Osteocyte (in vitro differentiated cells): ENCODE results near the gene CD44. TPM values are rescaled to one million over a fixed set of nuclear protein-coding genes. Genes with fewer than 3 reads are reported as not detected.
A peak's percentile ranks its signal among the peaks of the same experiment; 100 is the strongest.

Experiments used
- DNase-seq: peaks from one replicate; pipeline ENCODE4 v3.0.0; 2021; ENCODE audit warnings: mixed read lengths; ENCODE audit not compliant: unreplicated experiment; ENCODE audit errors: extremely low spot score
- H3K27ac Mint-ChIP-seq: one replicate; pipeline ENCODE4 v1.8.0; 2021; ENCODE audit warnings: mild to moderate bottlenecking, mixed read lengths; ENCODE audit not compliant: unreplicated experiment
- H3K27me3 Mint-ChIP-seq: one replicate; pipeline ENCODE4 v1.8.0; 2021; ENCODE audit warnings: mixed read lengths; ENCODE audit not compliant: unreplicated experiment
- H3K36me3 Mint-ChIP-seq: one replicate; pipeline ENCODE4 v1.8.0; 2021; ENCODE audit warnings: mixed read lengths; ENCODE audit not compliant: unreplicated experiment
- H3K4me1 Mint-ChIP-seq: one replicate; pipeline ENCODE4 v1.8.0; 2021; ENCODE audit warnings: mixed read lengths; ENCODE audit not compliant: unreplicated experiment
- H3K4me3 Mint-ChIP-seq: one replicate; pipeline ENCODE4 v1.8.0; 2021; ENCODE audit warnings: mild to moderate bottlenecking, moderate library complexity, mixed read lengths; ENCODE audit not compliant: unreplicated experiment
- H3K9me3 Mint-ChIP-seq: one replicate; pipeline ENCODE4 v1.8.0; 2021; ENCODE audit warnings: mixed read lengths; ENCODE audit not compliant: unreplicated experiment
- total RNA-seq: library from RNA; stranded (reverse); gene quantifications from 2 replicates; pipeline ENCODE4 v1.2.1, GENCODE V29; 2021
- TF ChIP-seq, protein P1 (sequence below): fragments of 200-600 bp; sonication (generic); IDR thresholded peaks from 2 replicates; pipeline ENCODE4 v1.5.0; 2021; ENCODE audit warnings: antibody characterized with exemption, mild to moderate bottlenecking, moderate library complexity

Gene CD44
- total RNA-seq, 1 donor from 2014 or later = 283 TPM

DNA sequence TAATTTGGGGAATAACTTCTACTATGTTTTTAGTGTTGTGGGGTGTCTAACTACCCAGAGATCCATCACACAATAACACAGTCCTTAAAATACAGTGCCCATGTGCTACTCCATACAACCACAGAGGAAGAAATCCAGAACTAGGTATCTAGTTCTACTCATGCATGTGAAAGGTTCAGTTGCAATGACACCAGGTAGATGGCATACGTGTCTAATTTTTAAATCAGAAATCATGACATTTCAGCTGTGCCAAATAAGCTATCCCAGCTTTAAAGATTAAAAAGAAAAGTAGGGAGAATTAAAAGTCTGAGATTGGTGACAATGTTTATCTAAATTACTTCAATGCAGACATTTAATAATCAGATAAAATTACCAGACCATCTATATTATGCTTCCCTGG, 122.2 kb downstream of the CD44 start:
- H3K27ac Mint-ChIP-seq = peak overlapping the region; percentile 63
- TF ChIP-seq, protein P1, sequence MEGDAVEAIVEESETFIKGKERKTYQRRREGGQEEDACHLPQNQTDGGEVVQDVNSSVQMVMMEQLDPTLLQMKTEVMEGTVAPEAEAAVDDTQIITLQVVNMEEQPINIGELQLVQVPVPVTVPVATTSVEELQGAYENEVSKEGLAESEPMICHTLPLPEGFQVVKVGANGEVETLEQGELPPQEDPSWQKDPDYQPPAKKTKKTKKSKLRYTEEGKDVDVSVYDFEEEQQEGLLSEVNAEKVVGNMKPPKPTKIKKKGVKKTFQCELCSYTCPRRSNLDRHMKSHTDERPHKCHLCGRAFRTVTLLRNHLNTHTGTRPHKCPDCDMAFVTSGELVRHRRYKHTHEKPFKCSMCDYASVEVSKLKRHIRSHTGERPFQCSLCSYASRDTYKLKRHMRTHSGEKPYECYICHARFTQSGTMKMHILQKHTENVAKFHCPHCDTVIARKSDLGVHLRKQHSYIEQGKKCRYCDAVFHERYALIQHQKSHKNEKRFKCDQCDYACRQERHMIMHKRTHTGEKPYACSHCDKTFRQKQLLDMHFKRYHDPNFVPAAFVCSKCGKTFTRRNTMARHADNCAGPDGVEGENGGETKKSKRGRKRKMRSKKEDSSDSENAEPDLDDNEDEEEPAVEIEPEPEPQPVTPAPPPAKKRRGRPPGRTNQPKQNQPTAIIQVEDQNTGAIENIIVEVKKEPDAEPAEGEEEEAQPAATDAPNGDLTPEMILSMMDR = no peak
- H3K36me3 Mint-ChIP-seq = no peaks in the 10 kb centered on the region

GRCh38 chr11:35262056-35262455, 123.1 kb downstream of the CD44 start:
- Mint-ChIP-seq H3K27me3 (no peaks in the 10 kb centered on the region), H3K9me3 (no peaks in the 10 kb centered on the region), H3K4me1 (peaks cover 12% of the 10 kb centered on the region), H3K27ac (no peak overlapping the region), H3K4me3 (no peak overlapping the region), H3K36me3 (no peaks in the 10 kb centered on the region)
- DNase-seq = no peak
- TF ChIP-seq, protein P1 = no peak

More for the DNA sequence above, 122.2 kb downstream of the CD44 start:
- Mint-ChIP-seq H3K4me3 (no peak overlapping the region), H3K4me1 (peaks cover 12% of the 10 kb centered on the region), H3K9me3 (no peaks in the 10 kb centered on the region), H3K27me3 (no peaks in the 10 kb centered on the region)
- DNase-seq = no peak

DNA sequence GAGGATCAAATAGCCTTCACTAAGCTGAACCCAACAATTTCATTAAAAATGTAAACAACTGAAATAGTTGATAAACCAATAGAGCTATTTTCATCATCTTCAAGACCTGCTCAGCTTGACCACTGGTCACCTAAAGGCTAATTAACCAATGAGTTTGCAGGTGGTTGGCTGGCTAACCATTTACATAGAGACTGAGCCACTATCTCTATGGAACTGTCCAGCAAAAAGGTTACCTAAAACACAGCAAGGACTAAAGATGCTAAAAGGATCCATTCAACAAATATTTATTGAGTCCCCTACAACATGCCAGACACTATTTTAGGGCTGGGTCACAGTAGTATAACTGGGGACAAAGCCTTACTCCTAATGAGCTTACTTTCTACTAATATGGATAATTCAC, 123.8 kb downstream of the CD44 start:
- H3K27ac Mint-ChIP-seq = no peak overlapping the region
- H3K36me3 Mint-ChIP-seq = no peaks in the 10 kb centered on the region
- H3K9me3 Mint-ChIP-seq = no peaks in the 10 kb centered on the region
- peaks cover 16% of the 10 kb centered on the region for H3K4me1 Mint-ChIP-seq
- no peaks in the 10 kb centered on the region for H3K27me3 Mint-ChIP-seq
- TF ChIP-seq, protein P1 = no peak
- DNase-seq = no peak
- no peak overlapping the region for H3K4me3 Mint-ChIP-seq

- H3K9me3 Mint-ChIP-seq = no peaks in the 10 kb centered on the region
- H3K36me3 Mint-ChIP-seq = no peaks in the 10 kb centered on the region
- H3K4me3 Mint-ChIP-seq = no peak overlapping the region
- peaks cover 7% of the 10 kb centered on the region for H3K4me1 Mint-ChIP-seq
- TF ChIP-seq, protein P1 = no peak
- DNase-seq = no peak
- no peak overlapping the region for H3K27ac Mint-ChIP-seq
- no peaks in the 10 kb centered on the region for H3K27me3 Mint-ChIP-seq
Observed at GRCh38 chr11:35265755-35266454, 126.9 kb downstream of the CD44 start.

DNA sequence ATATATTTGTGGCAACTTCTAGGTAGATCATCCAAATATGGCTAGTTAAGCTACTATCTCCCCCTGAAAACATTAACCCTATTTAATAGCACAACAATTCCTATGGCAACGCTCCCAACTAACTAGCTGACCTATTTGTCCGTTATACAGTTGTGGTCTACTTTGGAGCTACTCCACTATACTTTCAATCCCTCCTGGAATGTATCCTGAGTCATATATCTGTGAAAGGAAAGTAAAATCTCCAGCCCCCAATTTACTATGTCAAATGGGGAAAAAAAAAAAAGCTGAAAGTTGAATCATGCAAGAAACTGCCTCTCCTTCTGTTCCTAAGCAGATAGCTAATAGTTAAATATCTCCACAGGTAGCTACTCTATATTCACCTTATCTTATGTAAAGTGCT, 128.5 kb downstream of the CD44 start:
- Mint-ChIP-seq H3K9me3 (no peaks in the 10 kb centered on the region), H3K4me1 (peaks cover 10% of the 10 kb centered on the region), H3K27ac (no peak overlapping the region), H3K4me3 (no peak overlapping the region), H3K27me3 (peaks cover 2% of the 10 kb centered on the region), H3K36me3 (no peaks in the 10 kb centered on the region)
- no peak for DNase-seq
- TF ChIP-seq, protein P1 = no peak
